Stimulated activated CD8-positive, alpha-beta memory T cell treated with anti-CD3 and anti-CD28 coated beads, Interleukin-4, amount 100 ng/mL, for 48 hours (primary cell): ENCODE data around the gene RANGAP1.
"Not testable (repeated sequence)": the region's sequence is repeated elsewhere in the genome, so short reads cannot be mapped to it uniquely, and the experiment has no call there.

Experiments used
- DNase-seq: peaks from one replicate; pipeline ENCODE4 v3.0.0-alpha.2; 2020

RANGAP1 gene

GRCh38 chr22:41300661-41301060, 14.7 kb upstream of the RANGAP1 start:
- no peak for DNase-seq

- DNase-seq = no peak
Observed at GRCh38 chr22:41296826-41297667, 11.1 kb upstream of the RANGAP1 start.

- DNase-seq = not testable (repeated sequence)
Observed at GRCh38 chr22:41294816-41295215, 8.8 kb upstream of the RANGAP1 start.

- no peak for DNase-seq
Observed at GRCh38 chr22:41290262-41291221, 4.6 kb upstream of the RANGAP1 start.

- DNase-seq = no peak
Observed at GRCh38 chr22:41289671-41290070, 3.7 kb upstream of the RANGAP1 start.

- no peak for DNase-seq
Observed at GRCh38 chr22:41288245-41288946, 2.4 kb upstream of the RANGAP1 start.

- DNase-seq = peak; percentile 66
Observed at GRCh38 chr22:41286639-41287091, 678 bp upstream of the RANGAP1 start.

- peak; percentile 89 for DNase-seq
Observed at GRCh38 chr22:41285441-41285819, 557 bp downstream of the RANGAP1 start.

GRCh38 chr22:41284465-41284864, 1.5 kb downstream of the RANGAP1 start:
- no peak for DNase-seq

GRCh38 chr22:41280854-41281253, 5.1 kb downstream of the RANGAP1 start:
- DNase-seq = no peak

GRCh38 chr22:41280065-41280464, 5.9 kb downstream of the RANGAP1 start:
- DNase-seq = no peak

- no peak for DNase-seq
Observed at GRCh38 chr22:41274856-41275255, 11.1 kb downstream of the RANGAP1 start.

- DNase-seq = no peak
Observed at GRCh38 chr22:41273128-41273527, 12.9 kb downstream of the RANGAP1 start.

- DNase-seq = no peak
Observed at GRCh38 chr22:41271787-41272186, 14.2 kb downstream of the RANGAP1 start.

- no peak for DNase-seq
Observed at GRCh38 chr22:41267958-41268357, 18.0 kb downstream of the RANGAP1 start.

- DNase-seq = no peak
Observed at GRCh38 chr22:41264408-41264941, 21.5 kb downstream of the RANGAP1 start.

- DNase-seq = no peak
Observed at GRCh38 chr22:41263704-41264103, 22.3 kb downstream of the RANGAP1 start.

- DNase-seq = no peak
Observed at GRCh38 chr22:41262250-41262765, 23.7 kb downstream of the RANGAP1 start.

GRCh38 chr22:41261541-41262249, 24.3 kb downstream of the RANGAP1 start:
- DNase-seq = no peak

- DNase-seq = no peak
Observed at GRCh38 chr22:41260871-41261270, 25.1 kb downstream of the RANGAP1 start.

GRCh38 chr22:41259756-41260155, 26.2 kb downstream of the RANGAP1 start:
- not testable (repeated sequence) for DNase-seq

- no peak for DNase-seq
Observed at GRCh38 chr22:41257696-41258095, 28.3 kb downstream of the RANGAP1 start.
